SK-N-SH (cell line): Measurements from ENCODE around the gene MMD2. TPM values are rescaled to one million over a fixed set of nuclear protein-coding genes. Genes with fewer than 3 reads are reported as not detected.

Experiments used
- CTCF ChIA-PET: fragments of 300-600, 350-600 bp; formaldehyde crosslinking; extraction: SDS; loops from one replicate; lab custom pipeline; 2021; lab: Yijun Ruan, JAX
- POLR2A ChIA-PET: fragments of 350-600 bp; sonication (Branson Sonifier 250); formaldehyde crosslinking; extraction: SDS; loops from one replicate; lab custom pipeline; 2020; ENCODE audit warnings: antibody characterized with exemption, inconsistent platforms; lab: Yijun Ruan, JAX
- DNase-seq: peaks from one replicate; pipeline ENCODE4 v3.0.0; 2012
- H2AFZ ChIP-seq: fragments of 200-600 bp; sonication (generic); 2 replicates; pipeline ENCODE4 v1.8.1; 2016; ENCODE audit warnings: antibody characterized with exemption, mild to moderate bottlenecking, low read depth
- H3F3A ChIP-seq: fragments of 200-600 bp; sonication (generic); replicated peaks from 2 replicates; pipeline ENCODE3; 2016; ENCODE audit warnings: antibody characterized with exemption, mild to moderate bottlenecking; ENCODE audit not compliant: insufficient read depth
- H3K27ac ChIP-seq, 2 experiments: fragments of 200-500 bp in 1 of 2; fragments of 200-600 bp in 1 of 2; sonication (Bioruptor generic) in 1 of 2; sonication (generic), shearing (Covaris generic) in 1 of 2; 2 replicates each; pipeline versions ENCODE4 v1.5.1 to v1.6.1; 2014 to 2016; ENCODE audit warnings: low read depth in 2 of 2, inconsistent platforms in 1 of 2, low read length in 1 of 2, mild to moderate bottlenecking in 1 of 2, mixed read lengths in 1 of 2
- H3K27me3 ChIP-seq: fragments of 200-600 bp; sonication (generic), shearing (Covaris generic); 2 replicates; pipeline ENCODE4 v1.6.1; 2016; ENCODE audit warnings: mixed run types; ENCODE audit not compliant: insufficient read depth
- H3K36me3 ChIP-seq, 2 experiments: fragments of 200-500 bp in 1 of 2; fragments of 200-600 bp in 1 of 2; sonication (Bioruptor generic) in 1 of 2; sonication (generic) in 1 of 2; replicated peaks in 1 of 2; 2 replicates each; pipeline versions ENCODE3 to v1.5.1; 2014 to 2016; ENCODE audit warnings: low read length in 1 of 2, mild to moderate bottlenecking in 1 of 2; ENCODE audit not compliant: insufficient read depth in 2 of 2, control insufficient read depth in 1 of 2
- H3K4me1 ChIP-seq, 2 experiments: fragments of 200-500 bp in 1 of 2; fragments of 200-600 bp in 1 of 2; sonication (Bioruptor generic) in 1 of 2; sonication (generic), shearing (Covaris generic) in 1 of 2; 2 replicates each; pipeline versions ENCODE4 v1.5.1 to v1.6.1; 2014 to 2016; ENCODE audit warnings: low read depth in 1 of 2, low read length in 1 of 2, mixed run types in 1 of 2; ENCODE audit not compliant: insufficient read depth in 2 of 2, control insufficient read depth in 1 of 2
- H3K4me2 ChIP-seq: fragments of 200-600 bp; sonication (generic), shearing (Covaris generic); 2 replicates; pipeline ENCODE4 v1.6.1; 2017; ENCODE audit warnings: mixed run types
- H3K4me3 ChIP-seq, 2 experiments: fragments of 200-500 bp in 1 of 2; fragments of 200-600 bp in 1 of 2; sonication (Bioruptor generic) in 1 of 2; sonication (generic), shearing (Covaris generic) in 1 of 2; 2 replicates each; pipeline versions ENCODE4 v1.5.1 to v1.8.1; 2014 to 2016; ENCODE audit warnings: low read depth in 2 of 2, inconsistent platforms in 1 of 2, low read length in 1 of 2, mild to moderate bottlenecking in 1 of 2, mixed read lengths in 1 of 2, moderate library complexity in 1 of 2
- H3K79me2 ChIP-seq: fragments of 200-600 bp; sonication (generic); 2 replicates; pipeline ENCODE4 v1.8.1; 2017; ENCODE audit warnings: mild to moderate bottlenecking; ENCODE audit not compliant: insufficient read depth
- H3K9ac ChIP-seq: fragments of 200-600 bp; sonication (generic); 2 replicates; pipeline ENCODE4 v1.6.1; 2017; ENCODE audit warnings: mixed run types
- H3K9me2 ChIP-seq: fragments of 200-600 bp; sonication (generic); 2 replicates; pipeline ENCODE4 v1.6.1; 2017; ENCODE audit warnings: mixed run types
- H3K9me3 ChIP-seq: fragments of 200-600 bp; sonication (generic); 2 replicates; pipeline ENCODE4 v1.6.1; 2017; ENCODE audit warnings: mixed run types, mild to moderate bottlenecking, moderate library complexity
- H4K20me1 ChIP-seq: fragments of 200-600 bp; sonication (generic); 2 replicates; pipeline ENCODE4 v1.6.1; 2017; ENCODE audit warnings: mild to moderate bottlenecking, mixed run types; ENCODE audit not compliant: insufficient read depth
- GATA2 ChIP-seq: sonication (generic); formaldehyde crosslinking; IDR thresholded peaks from 2 replicates; pipeline ENCODE4 v1.5.0; 2020; ENCODE audit warnings: mild to moderate bottlenecking, missing genetic modification reagents
- JUND ChIP-seq: IDR thresholded peaks from 2 replicates; pipeline ENCODE4 v1.4.0; 2012
- MEF2A ChIP-seq: IDR thresholded peaks from 2 replicates; pipeline ENCODE4 v1.4.0; 2012; ENCODE audit warnings: low read depth, borderline replicate concordance
- RCOR1 ChIP-seq: fragments of 150-350 bp; IDR thresholded peaks from 2 replicates; pipeline ENCODE4 v1.6.1; 2017; ENCODE audit warnings: antibody characterized with exemption, low read length
- SMC3 ChIP-seq: IDR thresholded peaks from 2 replicates; pipeline ENCODE4 v1.6.1; 2012; ENCODE audit warnings: low read depth, low read length, improper control_type of control experiment
- TEAD4 ChIP-seq: IDR thresholded peaks from 2 replicates; pipeline ENCODE4 v1.4.0; 2012; ENCODE audit warnings: mild to moderate bottlenecking, borderline replicate concordance; ENCODE audit not compliant: insufficient read depth
- WGBS: methylation state at CpG from one replicate; pipeline ENCODE4 v1.1.6; 2017; ENCODE audit warnings: low lambda C conversion rate; 5-methylcytosine and 5-hydroxymethylcytosine counted together
- polyA plus RNA-seq, 3 experiments: library from polyadenylated mRNA; depleted of rRNA; stranded (reverse); fragments of >200 nt; gene quantifications; 2 replicates each; pipeline ENCODE4 v1.2.3, GENCODE V29; 2012
- TF ChIP-seq, protein P1 (sequence below): fragments of 150-350 bp; IDR thresholded peaks from 2 replicates; pipeline ENCODE4 v1.6.1; 2017; ENCODE audit warnings: antibody characterized with exemption, low read length, low read depth, borderline replicate concordance
- TF ChIP-seq, protein P2 (sequence below): IDR thresholded peaks from 2 replicates; pipeline ENCODE4 v1.6.1; 2012; ENCODE audit warnings: mild to moderate bottlenecking, low read depth, low read length, moderate library complexity

The MMD2 gene
- polyA plus RNA-seq, 1 of the 3 experiments (the other 2 are of a cell fraction) = not detected

DNA sequence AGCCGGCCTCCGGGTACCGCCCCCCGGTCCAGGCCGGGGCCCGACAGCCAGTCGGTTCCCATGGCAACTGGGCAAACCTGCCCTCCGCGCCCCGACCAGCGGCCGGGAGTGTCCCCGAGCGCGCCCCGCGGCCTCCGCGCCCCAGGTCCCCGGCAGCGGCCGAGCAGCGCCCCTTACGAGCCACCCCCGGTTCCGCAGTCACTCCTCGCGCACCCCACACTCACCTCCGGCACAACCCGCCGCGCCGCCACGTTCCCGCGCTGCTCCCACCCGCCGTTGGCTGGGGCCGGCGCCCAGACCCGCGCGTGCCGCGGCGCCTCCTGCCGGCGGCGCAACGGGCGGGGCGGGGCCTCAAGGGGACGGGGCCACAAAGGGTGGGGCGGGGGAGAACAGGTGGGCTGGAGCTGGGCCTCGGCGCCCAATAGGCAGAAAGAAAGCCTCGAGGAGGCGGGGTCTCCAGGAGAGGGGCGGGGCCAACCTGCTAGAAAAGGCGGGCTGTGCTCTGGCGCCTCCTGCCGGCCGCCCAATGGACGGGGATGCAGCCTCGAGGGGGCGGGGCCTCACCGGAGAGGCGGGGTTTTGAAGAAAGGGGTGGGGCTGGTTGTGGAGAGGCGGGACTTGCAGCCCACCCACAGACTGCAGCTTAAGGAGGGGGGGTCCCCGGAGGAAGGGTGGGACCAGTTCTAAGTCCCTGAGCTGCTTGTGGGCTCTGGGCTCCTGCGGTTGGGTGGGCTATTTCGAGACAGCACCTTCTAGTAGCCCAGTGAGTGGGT, 75.4 kb downstream of the MMD2 start, which contains the start of gene RADIL (continued):
- TF ChIP-seq, protein P1, sequence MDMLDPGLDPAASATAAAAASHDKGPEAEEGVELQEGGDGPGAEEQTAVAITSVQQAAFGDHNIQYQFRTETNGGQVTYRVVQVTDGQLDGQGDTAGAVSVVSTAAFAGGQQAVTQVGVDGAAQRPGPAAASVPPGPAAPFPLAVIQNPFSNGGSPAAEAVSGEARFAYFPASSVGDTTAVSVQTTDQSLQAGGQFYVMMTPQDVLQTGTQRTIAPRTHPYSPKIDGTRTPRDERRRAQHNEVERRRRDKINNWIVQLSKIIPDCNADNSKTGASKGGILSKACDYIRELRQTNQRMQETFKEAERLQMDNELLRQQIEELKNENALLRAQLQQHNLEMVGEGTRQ = no peak
- TF ChIP-seq TEAD4 = no peak
- no peak for TF ChIP-seq MEF2A
- no peak for TF ChIP-seq GATA2
- TF ChIP-seq, protein P2, sequence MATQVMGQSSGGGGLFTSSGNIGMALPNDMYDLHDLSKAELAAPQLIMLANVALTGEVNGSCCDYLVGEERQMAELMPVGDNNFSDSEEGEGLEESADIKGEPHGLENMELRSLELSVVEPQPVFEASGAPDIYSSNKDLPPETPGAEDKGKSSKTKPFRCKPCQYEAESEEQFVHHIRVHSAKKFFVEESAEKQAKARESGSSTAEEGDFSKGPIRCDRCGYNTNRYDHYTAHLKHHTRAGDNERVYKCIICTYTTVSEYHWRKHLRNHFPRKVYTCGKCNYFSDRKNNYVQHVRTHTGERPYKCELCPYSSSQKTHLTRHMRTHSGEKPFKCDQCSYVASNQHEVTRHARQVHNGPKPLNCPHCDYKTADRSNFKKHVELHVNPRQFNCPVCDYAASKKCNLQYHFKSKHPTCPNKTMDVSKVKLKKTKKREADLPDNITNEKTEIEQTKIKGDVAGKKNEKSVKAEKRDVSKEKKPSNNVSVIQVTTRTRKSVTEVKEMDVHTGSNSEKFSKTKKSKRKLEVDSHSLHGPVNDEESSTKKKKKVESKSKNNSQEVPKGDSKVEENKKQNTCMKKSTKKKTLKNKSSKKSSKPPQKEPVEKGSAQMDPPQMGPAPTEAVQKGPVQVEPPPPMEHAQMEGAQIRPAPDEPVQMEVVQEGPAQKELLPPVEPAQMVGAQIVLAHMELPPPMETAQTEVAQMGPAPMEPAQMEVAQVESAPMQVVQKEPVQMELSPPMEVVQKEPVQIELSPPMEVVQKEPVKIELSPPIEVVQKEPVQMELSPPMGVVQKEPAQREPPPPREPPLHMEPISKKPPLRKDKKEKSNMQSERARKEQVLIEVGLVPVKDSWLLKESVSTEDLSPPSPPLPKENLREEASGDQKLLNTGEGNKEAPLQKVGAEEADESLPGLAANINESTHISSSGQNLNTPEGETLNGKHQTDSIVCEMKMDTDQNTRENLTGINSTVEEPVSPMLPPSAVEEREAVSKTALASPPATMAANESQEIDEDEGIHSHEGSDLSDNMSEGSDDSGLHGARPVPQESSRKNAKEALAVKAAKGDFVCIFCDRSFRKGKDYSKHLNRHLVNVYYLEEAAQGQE = no peak
- TF ChIP-seq, all 33 proteins: peak for 6

DNA sequence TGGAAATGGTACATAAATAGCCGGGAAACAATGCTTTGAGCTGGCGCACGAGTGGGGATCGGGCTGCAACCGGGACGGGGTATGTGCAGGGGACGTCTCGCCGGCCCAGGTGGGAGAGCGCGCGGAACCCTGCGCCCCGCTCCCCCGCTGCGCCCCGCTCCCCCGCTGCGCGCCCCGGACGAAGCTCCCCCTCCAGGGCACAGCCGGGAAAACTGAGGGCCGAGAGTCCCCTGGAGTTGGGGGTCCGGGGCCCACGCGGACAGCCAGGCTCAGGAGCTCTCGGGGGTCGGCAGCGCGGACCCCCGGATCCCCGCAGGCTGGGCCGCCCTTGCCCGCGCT, 76.0 kb downstream of the MMD2 start:
- H3K4me1 ChIP-seq = peaks cover 5 to 32% of the 10 kb centered on the region in 2 experiments; a peak in 1 of 4 replicates
- 3% methylated on average over 22 of the region's 36 CpGs for WGBS
- peak overlapping the region; percentile 93 for H3K4me2 ChIP-seq
- H3K27me3 ChIP-seq = no peaks in the 10 kb centered on the region
- H3K79me2 ChIP-seq = peaks cover 5% of the 10 kb centered on the region; the same call in 1 of the 2 replicates
- POLR2A ChIA-PET = interaction anchor here (1.1 to 2.5 kb wide), 11 partner anchors 10 to 294 kb away, joined by 3 to 30 read pairs (median 8); partner anchors contain the start of gene AP5Z1
- peak overlapping the region; percentile 70 to 75 for H3K4me3 ChIP-seq
- no peaks in the 10 kb centered on the region for H3K36me3 ChIP-seq
- peaks cover 14% of the 10 kb centered on the region for H3F3A ChIP-seq
- TF ChIP-seq RCOR1 (no peak), JUND (no peak), SMC3 (no peak)
- peak overlapping the region; percentile 69 for H3K9ac ChIP-seq
- no peaks in the 10 kb centered on the region for H3K9me2 ChIP-seq
- peak overlapping the region; percentile 89 to 97 for H3K27ac ChIP-seq
- no peaks in the 10 kb centered on the region for H4K20me1 ChIP-seq
- peak overlapping the region; percentile 92 for H2AFZ ChIP-seq
- CTCF ChIA-PET = interaction anchor here (0.6 to 21.4 kb wide), 49 partner anchors 9 to 1076 kb away, joined by 3 to 645 read pairs (median 5); partner anchors contain the start of genes AP5Z1 and PAPOLB
- no peaks in the 10 kb centered on the region for H3K9me3 ChIP-seq
- DNase-seq = no peak
